Fibroblast of peridontal ligament (primary cell): ENCODE measurements around the gene YRDC.

ENCODE experiments used
- DNase-seq: peaks from one replicate; pipeline ENCODE4 v3.0.0-alpha.2; 2010; ENCODE audit errors: extremely low read depth

The YRDC gene

GRCh38 chr1:37822906-37823815 is 15.2 kb upstream of the YRDC start:
- no peak for DNase-seq

GRCh38 chr1:37821481-37821880 is 13.5 kb upstream of the YRDC start:
- DNase-seq: no peak

GRCh38 chr1:37817481-37817880 is 9.5 kb upstream of the YRDC start:
- no peak for DNase-seq

- no peak for DNase-seq
Observed at GRCh38 chr1:37814252-37814651, 6.2 kb upstream of the YRDC start.

- DNase-seq: peak; percentile 44
Observed at GRCh38 chr1:37813529-37814145, 5.6 kb upstream of the YRDC start.

- DNase-seq: peak; percentile 80
Observed at GRCh38 chr1:37811027-37811655, 3.1 kb upstream of the YRDC start.

- no peak for DNase-seq
Observed at GRCh38 chr1:37809942-37810341, 1.9 kb upstream of the YRDC start.

- peak; percentile 72 for DNase-seq
Observed at GRCh38 chr1:37808369-37809319, 636 bp upstream of the YRDC start.

- no peak for DNase-seq
Observed at GRCh38 chr1:37807220-37807554, 821 bp downstream of the YRDC start.

- DNase-seq: no peak
Observed at GRCh38 chr1:37802439-37802838, 5.6 kb downstream of the YRDC start.

- peak; percentile 74 for DNase-seq
Observed at GRCh38 chr1:37797750-37798345, 10.2 kb downstream of the YRDC start.

GRCh38 chr1:37795340-37796125 is 12.5 kb downstream of the YRDC start:
- DNase-seq: no peak

- no peak for DNase-seq
Observed at GRCh38 chr1:37794372-37795339, 13.4 kb downstream of the YRDC start.

GRCh38 chr1:37793773-37794371 is 14.1 kb downstream of the YRDC start, which contains the start of gene MANEAL:
MANEAL (plus strand) TSS chr1:37793847; CDS start chr1:37794183, 336 bp downstream.
- peak; percentile 42 for DNase-seq

GRCh38 chr1:37792943-37793686 is 14.9 kb downstream of the YRDC start:
- DNase-seq: no peak

- DNase-seq: no peak
Observed at GRCh38 chr1:37782491-37782890, 25.5 kb downstream of the YRDC start.

- no peak for DNase-seq
Observed at GRCh38 chr1:37778654-37779053, 29.4 kb downstream of the YRDC start.

- no peak for DNase-seq
Observed at GRCh38 chr1:37776946-37777516, 31.0 kb downstream of the YRDC start.
